ENCODE measurements around the gene RNF223. TPM values are rescaled to one million over a fixed set of nuclear protein-coding genes. Genes with fewer than 3 reads are reported as not detected.
A peak's percentile ranks its signal among the peaks of the same experiment; 100 is the strongest.
"Not testable (repeated sequence)": the region's sequence is repeated elsewhere in the genome, so short reads cannot be mapped to it uniquely, and the experiment has no call there.

Gene RNF223
- total RNA-seq, 1 donor from 2014 or later = not detected

- no peaks in the 10 kb centered on the region for H3K36me3 ChIP-seq (ENCODE audit: control insufficient read depth in 3 of 3, insufficient read depth in 3 of 3, low read length in 3 of 3)
- peaks cover 10 to 12% (median 10%) of the 10 kb centered on the region in 3 donors for H3K4me1 ChIP-seq (ENCODE audit: control insufficient read depth in 3 of 3, insufficient read depth in 3 of 3, low read length in 3 of 3)
- no peak overlapping the region for H3K27ac ChIP-seq (ENCODE audit: low read depth, low read length)
- no peaks in the 10 kb centered on the region for H3K9me3 ChIP-seq (ENCODE audit: control insufficient read depth in 3 of 3, low read length in 3 of 3)
- no peak overlapping the region for H3K9ac ChIP-seq (ENCODE audit: low read depth in 1 of 3, low read length in 3 of 3)
- H3K27me3 ChIP-seq (ENCODE audit: control insufficient read depth in 3 of 3, insufficient read depth in 3 of 3, low read length in 3 of 3) = peaks cover 3 to 8% (median 5%) of the 10 kb centered on the region in 3 donors
- H3K4me3 ChIP-seq (ENCODE audit: low read length in 3 of 3) = no peak overlapping the region
Measured at GRCh38 chr1:1081311-1082238, 7.5 kb upstream of the RNF223 start.

- no peak overlapping the region for H3K9ac ChIP-seq (ENCODE audit: low read depth in 1 of 3, low read length in 3 of 3)
- peaks cover 3 to 8% (median 5%) of the 10 kb centered on the region in 3 donors for H3K27me3 ChIP-seq (ENCODE audit: control insufficient read depth in 3 of 3, insufficient read depth in 3 of 3, low read length in 3 of 3)
- peaks cover 10 to 12% (median 10%) of the 10 kb centered on the region in 3 donors for H3K4me1 ChIP-seq (ENCODE audit: control insufficient read depth in 3 of 3, insufficient read depth in 3 of 3, low read length in 3 of 3)
- H3K27ac ChIP-seq (ENCODE audit: low read depth, low read length) = no peak overlapping the region
- no peaks in the 10 kb centered on the region for H3K36me3 ChIP-seq (ENCODE audit: control insufficient read depth in 3 of 3, insufficient read depth in 3 of 3, low read length in 3 of 3)
- no peak overlapping the region for H3K4me3 ChIP-seq (ENCODE audit: low read length in 3 of 3)
- H3K9me3 ChIP-seq (ENCODE audit: control insufficient read depth in 3 of 3, low read length in 3 of 3) = no peaks in the 10 kb centered on the region
Measured at GRCh38 chr1:1080951-1081310, 6.8 kb upstream of the RNF223 start.

- H3K4me3 ChIP-seq (ENCODE audit: low read length in 3 of 3) = peak overlapping the region; percentile 14 to 63 (median 52)
- no peaks in the 10 kb centered on the region for H3K9me3 ChIP-seq (ENCODE audit: control insufficient read depth in 3 of 3, low read length in 3 of 3)
- H3K27me3 ChIP-seq (ENCODE audit: control insufficient read depth in 3 of 3, insufficient read depth in 3 of 3, low read length in 3 of 3) = peaks cover 6 to 11% (median 8%) of the 10 kb centered on the region in 3 donors
- H3K9ac ChIP-seq (ENCODE audit: low read depth in 1 of 3, low read length in 3 of 3) = no peak overlapping the region
- peaks cover 10 to 12% (median 10%) of the 10 kb centered on the region in 3 donors for H3K4me1 ChIP-seq (ENCODE audit: control insufficient read depth in 3 of 3, insufficient read depth in 3 of 3, low read length in 3 of 3)
- H3K27ac ChIP-seq (ENCODE audit: low read depth, low read length) = no peak overlapping the region
- no peaks in the 10 kb centered on the region for H3K36me3 ChIP-seq (ENCODE audit: control insufficient read depth in 3 of 3, insufficient read depth in 3 of 3, low read length in 3 of 3)
Measured at GRCh38 chr1:1080122-1080757, 6.1 kb upstream of the RNF223 start.

GRCh38 chr1:1079408-1080121, 5.5 kb upstream of the RNF223 start:
- Histone ChIP-seq H3K27ac (ENCODE audit: low read depth, low read length) (no peak overlapping the region), H3K4me3 (ENCODE audit: low read length in 3 of 3) (peak overlapping the region in 2 of 3 donors; percentile 52 to 63), H3K4me1 (ENCODE audit: control insufficient read depth in 3 of 3, insufficient read depth in 3 of 3, low read length in 3 of 3) (peaks cover 10 to 12% (median 10%) of the 10 kb centered on the region in 3 donors), H3K36me3 (ENCODE audit: control insufficient read depth in 3 of 3, insufficient read depth in 3 of 3, low read length in 3 of 3) (no peaks in the 10 kb centered on the region), H3K9me3 (ENCODE audit: control insufficient read depth in 3 of 3, low read length in 3 of 3) (no peaks in the 10 kb centered on the region), H3K27me3 (ENCODE audit: control insufficient read depth in 3 of 3, insufficient read depth in 3 of 3, low read length in 3 of 3) (peaks cover 13 to 17% (median 15%) of the 10 kb centered on the region in 3 donors), H3K9ac (ENCODE audit: low read depth in 1 of 3, low read length in 3 of 3) (peak overlapping the region in 1 of 3 donors; percentile 33)

GRCh38 chr1:1077396-1077795, 3.3 kb upstream of the RNF223 start:
- H3K4me3 ChIP-seq (ENCODE audit: low read length in 3 of 3); H3K9me3 ChIP-seq (ENCODE audit: control insufficient read depth in 3 of 3, low read length in 3 of 3); H3K27ac ChIP-seq (ENCODE audit: low read depth, low read length); H3K9ac ChIP-seq (ENCODE audit: low read depth in 1 of 3, low read length in 3 of 3); H3K36me3 ChIP-seq (ENCODE audit: control insufficient read depth in 3 of 3, insufficient read depth in 3 of 3, low read length in 3 of 3): not testable (repeated sequence)
- peaks cover 10 to 20% (median 12%) of the 10 kb centered on the region in 3 donors for H3K4me1 ChIP-seq (ENCODE audit: control insufficient read depth in 3 of 3, insufficient read depth in 3 of 3, low read length in 3 of 3)
- peaks cover 26 to 39% (median 35%) of the 10 kb centered on the region in 3 donors for H3K27me3 ChIP-seq (ENCODE audit: control insufficient read depth in 3 of 3, insufficient read depth in 3 of 3, low read length in 3 of 3)

GRCh38 chr1:1075148-1075935, 1.2 kb upstream of the RNF223 start:
- no peaks in the 10 kb centered on the region for H3K9me3 ChIP-seq (ENCODE audit: control insufficient read depth in 3 of 3, low read length in 3 of 3)
- H3K4me1 ChIP-seq (ENCODE audit: control insufficient read depth in 3 of 3, insufficient read depth in 3 of 3, low read length in 3 of 3) = peaks cover 10 to 19% (median 11%) of the 10 kb centered on the region in 3 donors
- no peak overlapping the region for H3K27ac ChIP-seq (ENCODE audit: low read depth, low read length)
- no peaks in the 10 kb centered on the region for H3K36me3 ChIP-seq (ENCODE audit: control insufficient read depth in 3 of 3, insufficient read depth in 3 of 3, low read length in 3 of 3)
- peaks cover 32 to 55% (median 53%) of the 10 kb centered on the region in 3 donors for H3K27me3 ChIP-seq (ENCODE audit: control insufficient read depth in 3 of 3, insufficient read depth in 3 of 3, low read length in 3 of 3)
- no peak overlapping the region for H3K4me3 ChIP-seq (ENCODE audit: low read length in 3 of 3)
- no peak overlapping the region for H3K9ac ChIP-seq (ENCODE audit: low read depth in 1 of 3, low read length in 3 of 3)

- peaks cover 4 to 12% (median 6%) of the 10 kb centered on the region in 3 donors for H3K4me1 ChIP-seq (ENCODE audit: control insufficient read depth in 3 of 3, insufficient read depth in 3 of 3, low read length in 3 of 3)
- no peak overlapping the region for H3K9ac ChIP-seq (ENCODE audit: low read depth in 1 of 3, low read length in 3 of 3)
- H3K27ac ChIP-seq (ENCODE audit: low read depth, low read length) = no peak overlapping the region
- no peak overlapping the region for H3K4me3 ChIP-seq (ENCODE audit: low read length in 3 of 3)
- H3K27me3 ChIP-seq (ENCODE audit: control insufficient read depth in 3 of 3, insufficient read depth in 3 of 3, low read length in 3 of 3) = peaks cover 38 to 61% (median 56%) of the 10 kb centered on the region in 3 donors
- H3K9me3 ChIP-seq (ENCODE audit: control insufficient read depth in 3 of 3, low read length in 3 of 3) = no peaks in the 10 kb centered on the region
- no peaks in the 10 kb centered on the region for H3K36me3 ChIP-seq (ENCODE audit: control insufficient read depth in 3 of 3, insufficient read depth in 3 of 3, low read length in 3 of 3)
Measured at GRCh38 chr1:1074631-1075147, 583 bp upstream of the RNF223 start.

GRCh38 chr1:1072849-1073742, 1.0 kb downstream of the RNF223 start:
- H3K27ac ChIP-seq (ENCODE audit: low read depth, low read length) = no peak overlapping the region
- H3K4me1 ChIP-seq (ENCODE audit: control insufficient read depth in 3 of 3, insufficient read depth in 3 of 3, low read length in 3 of 3) = peaks cover 0 to 14% (median 7%) of the 10 kb centered on the region in 3 donors
- H3K27me3 ChIP-seq (ENCODE audit: control insufficient read depth in 3 of 3, insufficient read depth in 3 of 3, low read length in 3 of 3) = peaks cover 45 to 71% (median 62%) of the 10 kb centered on the region in 3 donors
- no peaks in the 10 kb centered on the region for H3K36me3 ChIP-seq (ENCODE audit: control insufficient read depth in 3 of 3, insufficient read depth in 3 of 3, low read length in 3 of 3)
- H3K4me3 ChIP-seq (ENCODE audit: low read length in 3 of 3) = no peak overlapping the region
- H3K9me3 ChIP-seq (ENCODE audit: control insufficient read depth in 3 of 3, low read length in 3 of 3) = no peaks in the 10 kb centered on the region
- no peak overlapping the region for H3K9ac ChIP-seq (ENCODE audit: low read depth in 1 of 3, low read length in 3 of 3)

Measured in skeletal muscle tissue (tissue), 4 donors.